Suprapubic skin (tissue), 3 donors: ENCODE results near the gene ITGA4.

Experiments used
- EP300 ChIP-seq: sonication (generic); formaldehyde crosslinking; IDR thresholded peaks from one replicate; pipeline ENCODE4 v1.6.1; 2017; ENCODE audit warnings: antibody characterized with exemption
- TF ChIP-seq, protein P1 (sequence below), 2 donors: fragments of 200-600 bp in 1 of 2; fragments of 450-650 bp in 1 of 2; sonication (generic) in 1 of 2; IDR thresholded peaks; one replicate each; pipeline ENCODE4 v1.5.1; 2016 to 2019; ENCODE audit warnings: antibody characterized with exemption in 2 of 2, mild to moderate bottlenecking in 1 of 2, moderate library complexity in 1 of 2

- TF ChIP-seq, protein P1, sequence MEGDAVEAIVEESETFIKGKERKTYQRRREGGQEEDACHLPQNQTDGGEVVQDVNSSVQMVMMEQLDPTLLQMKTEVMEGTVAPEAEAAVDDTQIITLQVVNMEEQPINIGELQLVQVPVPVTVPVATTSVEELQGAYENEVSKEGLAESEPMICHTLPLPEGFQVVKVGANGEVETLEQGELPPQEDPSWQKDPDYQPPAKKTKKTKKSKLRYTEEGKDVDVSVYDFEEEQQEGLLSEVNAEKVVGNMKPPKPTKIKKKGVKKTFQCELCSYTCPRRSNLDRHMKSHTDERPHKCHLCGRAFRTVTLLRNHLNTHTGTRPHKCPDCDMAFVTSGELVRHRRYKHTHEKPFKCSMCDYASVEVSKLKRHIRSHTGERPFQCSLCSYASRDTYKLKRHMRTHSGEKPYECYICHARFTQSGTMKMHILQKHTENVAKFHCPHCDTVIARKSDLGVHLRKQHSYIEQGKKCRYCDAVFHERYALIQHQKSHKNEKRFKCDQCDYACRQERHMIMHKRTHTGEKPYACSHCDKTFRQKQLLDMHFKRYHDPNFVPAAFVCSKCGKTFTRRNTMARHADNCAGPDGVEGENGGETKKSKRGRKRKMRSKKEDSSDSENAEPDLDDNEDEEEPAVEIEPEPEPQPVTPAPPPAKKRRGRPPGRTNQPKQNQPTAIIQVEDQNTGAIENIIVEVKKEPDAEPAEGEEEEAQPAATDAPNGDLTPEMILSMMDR (IDR thresholded peaks at IDR 0.05), result no peak
- no peak for TF ChIP-seq EP300
Measured at GRCh38 chr2:181472990-181473389, 15.8 kb downstream of the ITGA4 start.
